Measurements from ENCODE around the gene CEBPG.

The CEBPG gene

DNA sequence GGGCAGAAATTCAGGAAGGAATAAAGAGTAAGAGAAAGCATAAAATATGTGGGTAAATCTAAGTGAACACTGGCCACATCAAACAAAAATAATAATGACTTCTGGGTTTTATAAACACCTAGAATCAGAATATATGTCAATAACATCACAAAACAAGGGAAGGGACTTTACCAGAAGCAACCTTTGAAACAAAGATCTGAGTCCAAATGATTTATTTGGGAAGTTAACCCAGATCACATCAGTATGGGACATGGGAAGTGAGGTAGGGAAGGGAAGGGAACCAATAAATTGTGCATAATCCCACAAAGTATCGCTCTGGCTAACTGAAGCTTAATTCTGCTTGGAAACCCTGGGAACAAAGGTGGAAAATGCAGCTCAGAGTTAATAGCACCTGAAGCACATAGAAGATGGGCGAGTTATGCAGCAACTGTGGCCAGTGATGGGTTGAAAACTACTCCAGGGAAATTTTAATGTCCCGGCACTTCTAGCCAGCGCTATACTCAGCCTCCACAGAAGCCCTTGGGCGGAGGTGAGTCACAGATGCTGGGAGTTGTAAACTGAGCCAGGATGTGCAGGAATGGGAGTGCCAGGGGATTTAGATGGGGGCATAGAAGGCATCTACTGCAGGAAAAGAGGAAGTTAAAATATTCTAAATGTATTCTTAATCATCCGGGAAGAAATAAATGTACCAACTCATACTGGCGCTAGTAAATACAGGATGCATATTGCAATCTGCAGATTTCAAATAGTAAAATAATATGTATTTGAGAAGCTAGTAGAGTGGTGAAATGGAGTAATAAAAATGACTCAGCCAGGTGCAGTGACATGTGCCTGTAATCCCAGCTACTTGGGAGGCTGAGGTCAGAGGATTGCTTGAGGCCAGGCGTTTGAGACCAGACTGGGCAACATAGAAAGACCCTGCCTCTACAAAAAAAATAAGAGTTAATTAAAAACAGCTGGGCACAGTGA is 34.2 kb upstream of the CEBPG start:
- H3K4me3 ChIP-seq (ENCODE audit: low read length in 2 of 2), result no peak overlapping the region
- no peaks in the 10 kb centered on the region for H3K36me3 ChIP-seq (ENCODE audit: control insufficient read depth in 2 of 2, insufficient read depth in 2 of 2, low read length in 2 of 2)
- no peak overlapping the region for H3K27ac ChIP-seq (ENCODE audit: low read length)
- no peak overlapping the region for H3K9ac ChIP-seq (ENCODE audit: low read length in 2 of 2)
- H3K9me3 ChIP-seq (ENCODE audit: control insufficient read depth in 2 of 2, low read length in 2 of 2), result no peaks in the 10 kb centered on the region
- no peaks in the 10 kb centered on the region for H3K27me3 ChIP-seq (ENCODE audit: control insufficient read depth in 1 of 2, insufficient read depth in 2 of 2, low read length in 2 of 2)
- H3K4me1 ChIP-seq (ENCODE audit: control insufficient read depth, insufficient read depth, low read length), result no peaks in the 10 kb centered on the region

DNA sequence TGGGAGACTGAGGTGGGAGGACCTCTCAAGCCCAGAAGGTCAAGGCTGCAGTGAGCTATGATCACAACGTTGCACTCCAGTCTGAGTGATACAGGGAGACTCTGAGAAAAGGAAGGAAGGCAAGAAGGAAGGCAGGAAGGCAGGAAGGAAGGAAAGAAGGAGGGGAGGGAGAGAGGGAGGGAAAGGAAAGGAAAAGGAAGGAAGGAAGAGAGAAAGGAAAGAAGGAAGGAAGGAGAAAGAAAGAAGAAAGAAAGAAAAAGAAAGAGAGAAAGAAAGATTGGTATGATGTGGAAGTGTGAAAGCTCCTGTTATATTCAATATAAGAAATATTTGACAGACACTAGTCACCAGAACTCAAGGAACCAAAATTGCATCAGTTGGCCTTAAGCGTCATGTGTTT is 32.5 kb upstream of the CEBPG start:
- Histone ChIP-seq H3K4me3 (ENCODE audit: low read length in 2 of 2) (no peak overlapping the region), H3K27me3 (ENCODE audit: control insufficient read depth in 1 of 2, insufficient read depth in 2 of 2, low read length in 2 of 2) (no peaks in the 10 kb centered on the region), H3K9me3 (ENCODE audit: control insufficient read depth in 2 of 2, low read length in 2 of 2) (no peaks in the 10 kb centered on the region)

DNA sequence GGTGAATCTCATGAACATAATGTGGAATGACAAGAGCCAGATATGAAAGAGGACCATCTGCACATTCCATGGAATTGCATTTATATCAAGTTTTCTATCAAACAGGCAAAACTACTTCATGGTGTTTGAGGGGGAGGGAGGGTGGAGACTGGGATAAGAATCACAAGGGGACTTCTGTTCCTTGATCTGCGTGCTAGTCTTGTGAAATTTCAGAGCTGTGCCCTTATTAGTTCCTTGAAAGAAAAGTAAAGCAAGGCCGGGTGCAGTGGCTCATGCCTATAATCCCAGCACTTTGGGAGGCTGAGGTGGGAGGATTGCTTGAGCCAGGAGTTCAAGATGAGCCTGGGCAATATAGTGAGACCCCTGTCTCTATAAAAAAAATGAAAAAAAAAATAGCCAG is 30.2 kb upstream of the CEBPG start:
- Histone ChIP-seq H3K9ac (ENCODE audit: low read length in 2 of 2) (no peak overlapping the region), H3K4me3 (ENCODE audit: low read length in 2 of 2) (no peak overlapping the region), H3K4me1 (ENCODE audit: control insufficient read depth, insufficient read depth, low read length) (no peaks in the 10 kb centered on the region), H3K27ac (ENCODE audit: low read length) (no peak overlapping the region), H3K27me3 (ENCODE audit: control insufficient read depth in 1 of 2, insufficient read depth in 2 of 2, low read length in 2 of 2) (peaks cover 2 to 3% of the 10 kb centered on the region in 2 donors), H3K36me3 (ENCODE audit: control insufficient read depth in 2 of 2, insufficient read depth in 2 of 2, low read length in 2 of 2) (no peaks in the 10 kb centered on the region), H3K9me3 (ENCODE audit: control insufficient read depth in 2 of 2, low read length in 2 of 2) (no peaks in the 10 kb centered on the region)

More for the DNA sequence above, 32.5 kb upstream of the CEBPG start:
- H3K36me3 ChIP-seq (ENCODE audit: control insufficient read depth in 2 of 2, insufficient read depth in 2 of 2, low read length in 2 of 2), result no peaks in the 10 kb centered on the region
- no peak overlapping the region for H3K9ac ChIP-seq (ENCODE audit: low read length in 2 of 2)
- H3K4me1 ChIP-seq (ENCODE audit: control insufficient read depth, insufficient read depth, low read length), result no peaks in the 10 kb centered on the region
- no peak overlapping the region for H3K27ac ChIP-seq (ENCODE audit: low read length)

GRCh38 chr19:33343859-33344572 is 29.5 kb upstream of the CEBPG start:
- no peak overlapping the region for H3K27ac ChIP-seq (ENCODE audit: low read length)

GRCh38 chr19:33344573-33344925 is 29.0 kb upstream of the CEBPG start:
- Histone ChIP-seq H3K4me1 (ENCODE audit: control insufficient read depth, insufficient read depth, low read length) (no peaks in the 10 kb centered on the region), H3K27ac (ENCODE audit: low read length) (no peak overlapping the region), H3K4me3 (ENCODE audit: low read length in 2 of 2) (no peak overlapping the region), H3K9ac (ENCODE audit: low read length in 2 of 2) (no peak overlapping the region), H3K27me3 (ENCODE audit: control insufficient read depth in 1 of 2, insufficient read depth in 2 of 2, low read length in 2 of 2) (peaks cover 2 to 3% of the 10 kb centered on the region in 2 donors), H3K36me3 (ENCODE audit: control insufficient read depth in 2 of 2, insufficient read depth in 2 of 2, low read length in 2 of 2) (no peaks in the 10 kb centered on the region), H3K9me3 (ENCODE audit: control insufficient read depth in 2 of 2, low read length in 2 of 2) (no peaks in the 10 kb centered on the region)

More at GRCh38 chr19:33343859-33344572, 29.5 kb upstream of the CEBPG start:
- Histone ChIP-seq H3K36me3 (ENCODE audit: control insufficient read depth in 2 of 2, insufficient read depth in 2 of 2, low read length in 2 of 2) (no peaks in the 10 kb centered on the region), H3K27me3 (ENCODE audit: control insufficient read depth in 1 of 2, insufficient read depth in 2 of 2, low read length in 2 of 2) (peaks cover 2 to 3% of the 10 kb centered on the region in 2 donors), H3K9ac (ENCODE audit: low read length in 2 of 2) (no peak overlapping the region), H3K4me1 (ENCODE audit: control insufficient read depth, insufficient read depth, low read length) (no peaks in the 10 kb centered on the region), H3K9me3 (ENCODE audit: control insufficient read depth in 2 of 2, low read length in 2 of 2) (no peaks in the 10 kb centered on the region), H3K4me3 (ENCODE audit: low read length in 2 of 2) (no peak overlapping the region)

DNA sequence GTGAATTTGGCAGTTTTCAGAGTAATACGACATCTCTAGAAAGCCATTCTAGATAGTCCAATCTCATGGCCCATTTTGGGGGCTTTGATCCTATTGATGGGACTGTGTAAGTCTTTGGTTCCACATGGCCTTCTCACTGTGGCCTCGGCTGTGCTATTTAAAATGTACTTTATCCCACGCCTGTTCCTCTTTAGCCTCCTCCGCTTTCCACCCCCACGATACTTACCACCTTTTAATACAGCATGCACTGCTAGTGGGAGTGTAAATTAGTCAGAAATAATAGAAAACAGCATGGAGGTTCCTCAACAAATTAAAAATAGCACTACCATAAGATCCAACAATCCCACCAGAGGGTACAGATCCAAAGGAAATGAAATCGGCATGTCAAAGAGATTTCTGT is 28.3 kb upstream of the CEBPG start:
- Histone ChIP-seq H3K9ac (ENCODE audit: low read length in 2 of 2) (no peak overlapping the region), H3K4me1 (ENCODE audit: control insufficient read depth, insufficient read depth, low read length) (no peaks in the 10 kb centered on the region), H3K9me3 (ENCODE audit: control insufficient read depth in 2 of 2, low read length in 2 of 2) (no peaks in the 10 kb centered on the region), H3K27ac (ENCODE audit: low read length) (no peak overlapping the region), H3K4me3 (ENCODE audit: low read length in 2 of 2) (no peak overlapping the region), H3K27me3 (ENCODE audit: control insufficient read depth in 1 of 2, insufficient read depth in 2 of 2, low read length in 2 of 2) (peaks cover 2 to 3% of the 10 kb centered on the region in 2 donors), H3K36me3 (ENCODE audit: control insufficient read depth in 2 of 2, insufficient read depth in 2 of 2, low read length in 2 of 2) (no peaks in the 10 kb centered on the region)

DNA sequence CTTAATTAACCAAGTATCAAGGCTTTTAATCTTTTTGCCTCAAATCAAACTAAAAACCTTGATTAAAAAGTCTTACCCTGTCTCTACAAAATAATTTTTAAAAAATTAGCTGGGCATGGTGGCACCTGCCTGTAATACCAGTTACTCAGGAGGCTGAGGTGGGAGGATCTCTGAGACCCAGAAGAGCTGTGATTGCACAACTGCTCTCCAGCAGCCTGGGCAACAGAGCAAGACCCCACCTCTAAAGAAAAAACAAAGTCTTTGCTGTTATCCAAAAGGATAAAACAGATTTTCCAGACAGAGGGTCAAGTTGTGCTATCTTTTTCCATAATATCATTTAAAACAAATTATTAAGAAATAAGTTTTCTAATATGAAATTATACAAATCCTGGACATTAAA is 26.8 kb upstream of the CEBPG start:
- no peaks in the 10 kb centered on the region for H3K36me3 ChIP-seq (ENCODE audit: control insufficient read depth in 2 of 2, insufficient read depth in 2 of 2, low read length in 2 of 2)
- no peak overlapping the region for H3K27ac ChIP-seq (ENCODE audit: low read length)
- peaks cover 2 to 4% of the 10 kb centered on the region in 2 donors for H3K27me3 ChIP-seq (ENCODE audit: control insufficient read depth in 1 of 2, insufficient read depth in 2 of 2, low read length in 2 of 2)
- H3K9ac ChIP-seq (ENCODE audit: low read length in 2 of 2), result no peak overlapping the region
- no peaks in the 10 kb centered on the region for H3K9me3 ChIP-seq (ENCODE audit: control insufficient read depth in 2 of 2, low read length in 2 of 2)
- H3K4me3 ChIP-seq (ENCODE audit: low read length in 2 of 2), result no peak overlapping the region
- no peaks in the 10 kb centered on the region for H3K4me1 ChIP-seq (ENCODE audit: control insufficient read depth, insufficient read depth, low read length)

- no peak overlapping the region for H3K9ac ChIP-seq (ENCODE audit: low read length in 2 of 2)
- H3K4me3 ChIP-seq (ENCODE audit: low read length in 2 of 2), result no peak overlapping the region
- no peaks in the 10 kb centered on the region for H3K4me1 ChIP-seq (ENCODE audit: control insufficient read depth, insufficient read depth, low read length)
- no peaks in the 10 kb centered on the region for H3K9me3 ChIP-seq (ENCODE audit: control insufficient read depth in 2 of 2, low read length in 2 of 2)
- H3K36me3 ChIP-seq (ENCODE audit: control insufficient read depth in 2 of 2, insufficient read depth in 2 of 2, low read length in 2 of 2), result no peaks in the 10 kb centered on the region
- peaks cover 2 to 4% of the 10 kb centered on the region in 2 donors for H3K27me3 ChIP-seq (ENCODE audit: control insufficient read depth in 1 of 2, insufficient read depth in 2 of 2, low read length in 2 of 2)
- no peak overlapping the region for H3K27ac ChIP-seq (ENCODE audit: low read length)
Observed at GRCh38 chr19:33347300-33347699, 26.2 kb upstream of the CEBPG start.

DNA sequence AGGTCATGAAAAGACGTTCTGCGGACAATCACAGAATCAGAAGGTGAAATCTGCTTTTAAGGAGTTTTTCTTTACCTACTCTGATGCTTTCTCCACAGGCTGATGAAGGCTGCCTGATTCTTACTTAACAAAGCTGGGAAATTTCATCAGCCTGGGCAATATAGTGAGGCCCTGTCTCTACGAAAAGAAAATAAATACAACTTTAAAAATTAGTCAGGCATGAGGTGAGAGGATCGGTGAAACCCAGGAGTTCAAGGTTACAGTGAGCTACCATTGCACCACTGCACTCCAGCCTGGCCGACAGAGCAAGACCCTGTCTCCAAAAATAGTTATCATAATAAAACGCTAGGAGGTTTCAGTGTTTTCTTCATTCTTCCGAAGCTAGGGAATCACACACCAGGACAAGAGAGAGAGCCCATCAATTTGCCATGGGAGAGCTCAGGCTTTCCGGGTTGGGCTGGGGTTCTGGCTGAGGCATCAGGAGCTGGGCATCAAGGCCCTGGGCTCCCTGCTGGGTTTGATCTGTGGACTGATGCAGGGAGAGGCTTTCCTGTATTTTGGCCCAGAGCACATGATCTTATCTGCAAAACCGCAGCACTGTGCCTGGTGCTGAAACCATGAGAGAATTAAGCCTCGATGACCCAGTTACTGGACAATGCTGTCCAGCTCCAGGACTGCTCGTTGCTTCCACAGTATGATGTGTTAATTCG is 25.1 kb upstream of the CEBPG start:
- H3K27me3 ChIP-seq (ENCODE audit: control insufficient read depth in 1 of 2, insufficient read depth in 2 of 2, low read length in 2 of 2), result peaks cover 2 to 4% of the 10 kb centered on the region in 2 donors

DNA sequence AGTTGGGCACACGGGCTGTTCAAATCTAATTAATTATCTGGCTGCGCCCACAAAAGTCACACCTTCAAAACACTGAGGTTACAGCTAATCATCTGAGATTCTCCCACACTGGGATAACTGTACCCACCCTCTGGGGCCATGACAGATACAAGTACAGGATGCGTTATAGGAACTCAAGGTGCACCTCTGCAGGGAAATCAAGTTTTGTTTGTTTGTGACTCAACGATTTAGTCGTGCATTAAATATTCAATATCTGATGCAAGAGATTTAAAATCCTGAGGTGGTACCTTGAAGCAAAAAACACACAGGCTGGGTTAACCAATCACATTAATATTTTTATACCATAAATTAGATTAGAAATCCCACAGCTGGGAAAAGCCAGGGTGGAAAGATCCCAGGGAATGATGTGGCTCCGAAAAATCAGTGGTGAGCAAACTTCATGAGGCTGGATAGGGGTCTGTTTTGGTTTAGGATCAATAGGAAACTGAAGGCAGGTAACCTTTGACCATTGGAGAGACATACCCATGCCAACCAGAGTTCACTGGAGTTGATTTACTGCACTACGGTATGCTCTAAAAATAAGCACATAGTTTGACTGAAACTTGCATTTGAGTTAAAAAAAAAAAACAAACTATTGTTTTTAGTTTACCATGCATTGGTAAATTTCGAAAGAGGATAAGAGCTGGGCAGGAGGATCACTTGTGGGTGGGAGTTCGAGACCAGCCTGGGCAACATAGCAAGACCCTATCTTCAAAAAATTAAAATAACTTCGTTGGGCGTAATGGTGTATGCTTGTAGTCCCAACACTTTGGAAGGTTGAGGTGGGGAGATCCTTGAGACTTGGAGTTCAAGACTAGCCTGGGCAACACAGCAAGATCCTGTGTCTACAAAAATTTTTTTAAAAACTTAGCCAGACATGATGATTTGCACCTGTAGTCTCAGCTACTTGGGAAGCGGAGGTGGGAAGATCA is 23.9 kb upstream of the CEBPG start:
- H3K36me3 ChIP-seq (ENCODE audit: control insufficient read depth in 2 of 2, insufficient read depth in 2 of 2, low read length in 2 of 2), result no peaks in the 10 kb centered on the region
- no peaks in the 10 kb centered on the region for H3K9me3 ChIP-seq (ENCODE audit: control insufficient read depth in 2 of 2, low read length in 2 of 2)
- H3K4me3 ChIP-seq (ENCODE audit: low read length in 2 of 2), result no peak overlapping the region
- H3K27me3 ChIP-seq (ENCODE audit: control insufficient read depth in 1 of 2, insufficient read depth in 2 of 2, low read length in 2 of 2), result peaks cover 2 to 4% of the 10 kb centered on the region in 2 donors
- H3K9ac ChIP-seq (ENCODE audit: low read length in 2 of 2), result no peak overlapping the region
- H3K27ac ChIP-seq (ENCODE audit: low read length), result no peak overlapping the region
- H3K4me1 ChIP-seq (ENCODE audit: control insufficient read depth, insufficient read depth, low read length), result no peaks in the 10 kb centered on the region

More for the DNA sequence above, 25.1 kb upstream of the CEBPG start:
- H3K9ac ChIP-seq (ENCODE audit: low read length in 2 of 2), result no peak overlapping the region
- H3K36me3 ChIP-seq (ENCODE audit: control insufficient read depth in 2 of 2, insufficient read depth in 2 of 2, low read length in 2 of 2), result no peaks in the 10 kb centered on the region
- H3K9me3 ChIP-seq (ENCODE audit: control insufficient read depth in 2 of 2, low read length in 2 of 2), result no peaks in the 10 kb centered on the region
- no peaks in the 10 kb centered on the region for H3K4me1 ChIP-seq (ENCODE audit: control insufficient read depth, insufficient read depth, low read length)
- no peak overlapping the region for H3K4me3 ChIP-seq (ENCODE audit: low read length in 2 of 2)
- H3K27ac ChIP-seq (ENCODE audit: low read length), result no peak overlapping the region

All from stomach smooth muscle (tissue), 2 donors.